Osteoblast (primary cell): ENCODE data around the gene CTNNA1. TPM values are rescaled to one million over a fixed set of nuclear protein-coding genes. Genes with fewer than 3 reads are reported as not detected.

Source experiments
- DNase-seq: peaks from one replicate; pipeline ENCODE4 v3.0.0; 2011; ENCODE audit warnings: low spot score, mixed read lengths; ENCODE audit not compliant: insufficient read length; ENCODE audit errors: missing footprints
- H2AFZ ChIP-seq: 2 replicates; pipeline ENCODE4 v1.6.0; 2011; ENCODE audit warnings: mild to moderate bottlenecking, low read length
- H3K27ac ChIP-seq: 2 replicates; pipeline ENCODE4 v1.5.1; 2011; ENCODE audit warnings: mild to moderate bottlenecking, low read depth, low read length, moderate library complexity
- H3K27me3 ChIP-seq: 2 replicates; pipeline ENCODE4 v1.6.0; 2012; ENCODE audit warnings: mild to moderate bottlenecking, control low read depth, inconsistent platforms, low read length, moderate library complexity; ENCODE audit not compliant: insufficient read depth
- H3K36me3 ChIP-seq: 2 replicates; pipeline ENCODE4 v1.5.1; 2011; ENCODE audit warnings: mild to moderate bottlenecking, low read length, control low read depth, moderate library complexity; ENCODE audit not compliant: insufficient read depth
- H3K4me1 ChIP-seq: 2 replicates; pipeline ENCODE4 v1.5.1; 2011; ENCODE audit warnings: mild to moderate bottlenecking, low read length, control low read depth, moderate library complexity; ENCODE audit not compliant: insufficient read depth
- H3K4me2 ChIP-seq: 2 replicates; pipeline ENCODE4 v1.6.0; 2011; ENCODE audit warnings: mild to moderate bottlenecking, low read length; ENCODE audit not compliant: insufficient read depth
- H3K4me3 ChIP-seq: fragments of 200-600 bp; sonication (generic); 3 replicates; pipeline ENCODE4 v1.5.1; 2012; ENCODE audit warnings: mild to moderate bottlenecking, low read length, inconsistent platforms; ENCODE audit not compliant: insufficient read depth
- H3K79me2 ChIP-seq: 2 replicates; pipeline ENCODE4 v1.6.0; 2012; ENCODE audit warnings: mild to moderate bottlenecking, low read length, control low read depth, inconsistent platforms; ENCODE audit not compliant: insufficient read depth
- H3K9me3 ChIP-seq: 2 replicates; pipeline ENCODE4 v1.5.1; 2011; ENCODE audit warnings: low read depth, low read length, control low read depth
- H4K20me1 ChIP-seq: 2 replicates; pipeline ENCODE4 v1.6.0; 2012; ENCODE audit warnings: mild to moderate bottlenecking, low read length, control low read depth; ENCODE audit not compliant: insufficient read depth
- CTCF ChIP-seq: IDR thresholded peaks from 2 replicates; pipeline ENCODE4 v1.5.1; 2011; ENCODE audit warnings: mild to moderate bottlenecking, low read depth, low read length, moderate library complexity; ENCODE audit errors: extremely low read depth
- total RNA-seq: library from RNA; depleted of rRNA; stranded (reverse); fragments of >200 nt; gene quantifications from 2 replicates; pipeline ENCODE4 v1.2.3, GENCODE V29; 2012

The CTNNA1 gene
- total RNA-seq, 1 donor = 432 TPM

- Histone ChIP-seq H4K20me1 (no peaks in the 10 kb centered on the region), H3K4me2 (no peak overlapping the region), H3K36me3 (no peaks in the 10 kb centered on the region), H3K79me2 (no peaks in the 10 kb centered on the region), H3K27ac (no peak overlapping the region), H3K4me3 (no peak overlapping the region), H3K9me3 (no peaks in the 10 kb centered on the region), H2AFZ (no peak overlapping the region), H3K27me3 (no peaks in the 10 kb centered on the region), H3K4me1 (no peaks in the 10 kb centered on the region)
- no peak for TF ChIP-seq CTCF
- no peak for DNase-seq
Measured at GRCh38 chr5:138732466-138732865, 20.8 kb upstream of the CTNNA1 start.

- Histone ChIP-seq H3K79me2 (no peaks in the 10 kb centered on the region), H3K4me2 (no peak overlapping the region), H4K20me1 (no peaks in the 10 kb centered on the region), H3K4me3 (no peak overlapping the region), H3K36me3 (no peaks in the 10 kb centered on the region), H3K4me1 (no peaks in the 10 kb centered on the region), H2AFZ (no peak overlapping the region), H3K27ac (no peak overlapping the region), H3K9me3 (no peaks in the 10 kb centered on the region), H3K27me3 (no peaks in the 10 kb centered on the region)
- no peak for DNase-seq
- no peak for TF ChIP-seq CTCF
Measured at GRCh38 chr5:138732933-138733332, 20.3 kb upstream of the CTNNA1 start.

- DNase-seq = no peak
- no peak overlapping the region for H3K27ac ChIP-seq
- no peak for TF ChIP-seq CTCF
- H3K4me2 ChIP-seq = no peak overlapping the region
- no peak overlapping the region for H2AFZ ChIP-seq
- no peaks in the 10 kb centered on the region for H3K79me2 ChIP-seq
- H3K27me3 ChIP-seq = no peaks in the 10 kb centered on the region
- no peak overlapping the region for H3K4me3 ChIP-seq
- H3K36me3 ChIP-seq = no peaks in the 10 kb centered on the region
- H4K20me1 ChIP-seq = no peaks in the 10 kb centered on the region
- no peaks in the 10 kb centered on the region for H3K4me1 ChIP-seq
- H3K9me3 ChIP-seq = no peaks in the 10 kb centered on the region
Measured at GRCh38 chr5:138733509-138733908, 19.7 kb upstream of the CTNNA1 start.

- H3K36me3 ChIP-seq = no peaks in the 10 kb centered on the region
- H3K4me1 ChIP-seq = no peaks in the 10 kb centered on the region
- H3K27ac ChIP-seq = no peak overlapping the region
- H3K4me3 ChIP-seq = no peak overlapping the region
- no peaks in the 10 kb centered on the region for H3K27me3 ChIP-seq
- H3K4me2 ChIP-seq = no peak overlapping the region
- H2AFZ ChIP-seq = no peak overlapping the region
- TF ChIP-seq CTCF = no peak
- H4K20me1 ChIP-seq = no peaks in the 10 kb centered on the region
- no peaks in the 10 kb centered on the region for H3K9me3 ChIP-seq
- H3K79me2 ChIP-seq = no peaks in the 10 kb centered on the region
- DNase-seq = no peak
Measured at GRCh38 chr5:138736293-138736692, 16.9 kb upstream of the CTNNA1 start.
